GM12892 (cell line): ENCODE results near the gene EEF1AKMT4.
A peak's percentile ranks its signal among the peaks of the same experiment; 100 is the strongest.

ENCODE experiments used
- DNase-seq: peaks from one replicate; pipeline ENCODE4 v3.0.0; 2011; ENCODE audit not compliant: insufficient read length
- FAIRE-seq: peaks from 2 replicates; lab custom pipeline; 2011; peaks lifted over from hg19 to GRCh38; lab: Jason Lieb, UNC
- POLR2A ChIP-seq: IDR thresholded peaks from 2 replicates; pipeline ENCODE4 v1.6.1; 2011; ENCODE audit warnings: low read depth, low read length, control low read depth
- POLR2AphosphoS5 ChIP-seq: IDR thresholded peaks from 2 replicates; pipeline ENCODE4 v1.6.1; 2011; ENCODE audit warnings: low read depth, low read length, control low read depth
- TAF1 ChIP-seq: IDR thresholded peaks from 2 replicates; pipeline ENCODE4 v1.6.1; 2011; ENCODE audit warnings: low read depth, mild to moderate bottlenecking, control low read depth, low read length, borderline replicate concordance

The EEF1AKMT4 gene

GRCh38 chr3:184229394-184230080 is 19.9 kb upstream of the EEF1AKMT4 start, which contains the start of gene VWA5B2:
Gene VWA5B2, plus strand, starts transcription at chr3:184229585. Its CDS starts 944 bp downstream, at chr3:184230529.
- peak; percentile 90 for DNase-seq
- TF ChIP-seq TAF1 (no peak), POLR2A (no peak), POLR2AphosphoS5 (no peak)
- FAIRE-seq, result no peak

DNA sequence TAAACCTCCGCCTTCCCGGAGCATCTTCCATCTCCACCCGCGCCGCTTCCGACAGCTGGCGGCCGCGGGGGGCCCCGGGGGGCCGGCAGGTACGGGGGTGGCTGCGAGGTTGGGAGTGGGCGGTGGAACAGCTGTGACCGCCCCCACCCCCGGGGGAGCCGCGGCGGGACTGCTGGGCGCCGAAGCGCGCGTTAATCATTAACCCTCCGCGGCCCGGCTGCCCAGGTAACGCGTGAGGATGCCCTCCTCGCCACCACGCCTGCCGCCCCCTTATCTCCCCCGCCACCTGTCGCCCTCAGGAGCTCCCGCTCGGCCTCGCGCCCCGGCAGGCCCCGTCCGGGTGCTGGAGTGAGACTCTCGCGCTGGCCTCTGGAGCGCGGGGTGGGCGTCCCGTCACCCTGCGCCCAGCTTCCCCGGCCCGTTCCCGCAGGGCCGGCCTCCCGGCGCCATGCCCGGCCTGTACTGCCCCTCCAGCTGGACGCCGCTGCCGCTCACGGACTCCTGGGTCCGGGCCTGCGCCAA is 19.3 kb upstream of the EEF1AKMT4 start:
- TF ChIP-seq POLR2A (no peak), POLR2AphosphoS5 (no peak), TAF1 (no peak)
- FAIRE-seq (no peak), DNase-seq (no peak)

GRCh38 chr3:184230603-184231528 is 18.6 kb upstream of the EEF1AKMT4 start:
- TF ChIP-seq TAF1 (no peak), POLR2A (no peak)
- DNase-seq (no peak), FAIRE-seq (no peak)

- DNase-seq (no peak), FAIRE-seq (no peak)
- TF ChIP-seq TAF1 (no peak), POLR2AphosphoS5 (no peak), POLR2A (no peak)
Observed at GRCh38 chr3:184231671-184232070, 17.8 kb upstream of the EEF1AKMT4 start.

DNA sequence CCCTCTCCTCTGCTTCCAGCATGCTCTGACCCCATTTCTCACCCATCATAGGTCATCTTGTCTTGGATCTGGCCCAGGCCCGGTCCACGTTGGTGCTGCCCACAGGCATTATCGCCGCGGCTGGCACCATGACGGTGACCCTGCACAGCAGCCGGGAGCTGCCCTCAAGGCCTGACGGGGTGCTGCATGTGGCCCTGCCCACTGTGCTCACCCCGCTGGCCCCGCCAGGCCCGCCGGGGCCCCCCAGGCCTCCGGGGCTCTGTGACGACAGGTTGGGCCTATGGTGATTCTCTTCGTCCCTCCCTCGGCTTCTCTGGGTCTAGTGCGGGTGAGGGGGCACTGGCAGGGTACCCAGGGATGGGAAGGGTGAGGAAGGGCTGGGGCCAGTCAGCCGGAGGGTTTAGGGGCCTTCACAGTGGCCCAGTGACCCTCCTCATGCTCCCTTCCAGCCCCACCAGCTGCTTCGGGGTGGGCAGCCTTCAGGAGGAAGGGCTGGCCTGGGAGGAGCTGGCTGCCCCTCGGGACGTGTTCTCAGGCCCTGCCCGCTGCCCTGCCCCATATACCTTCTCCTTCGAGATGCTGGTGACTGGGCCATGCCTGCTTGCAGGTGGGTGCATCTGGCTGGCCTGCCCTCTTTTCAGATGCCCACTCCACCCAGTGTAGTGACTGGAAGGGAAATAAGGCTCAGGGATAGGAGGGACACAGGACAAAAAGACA is 16.2 kb upstream of the EEF1AKMT4 start:
- no peak for DNase-seq
- FAIRE-seq, result no peak
- TF ChIP-seq POLR2AphosphoS5, result no peak
- TF ChIP-seq POLR2A, result no peak
- TF ChIP-seq TAF1, result no peak

- DNase-seq (no peak), FAIRE-seq (no peak)
Observed at GRCh38 chr3:184234224-184234623, 15.2 kb upstream of the EEF1AKMT4 start.

GRCh38 chr3:184234671-184235380 is 14.6 kb upstream of the EEF1AKMT4 start:
- FAIRE-seq (no peak), DNase-seq (no peak)
- TF ChIP-seq TAF1 (no peak), POLR2AphosphoS5 (no peak)

More at GRCh38 chr3:184234224-184234623, 15.2 kb upstream of the EEF1AKMT4 start:
- TF ChIP-seq TAF1 (no peak), POLR2A (no peak), POLR2AphosphoS5 (no peak)

DNA sequence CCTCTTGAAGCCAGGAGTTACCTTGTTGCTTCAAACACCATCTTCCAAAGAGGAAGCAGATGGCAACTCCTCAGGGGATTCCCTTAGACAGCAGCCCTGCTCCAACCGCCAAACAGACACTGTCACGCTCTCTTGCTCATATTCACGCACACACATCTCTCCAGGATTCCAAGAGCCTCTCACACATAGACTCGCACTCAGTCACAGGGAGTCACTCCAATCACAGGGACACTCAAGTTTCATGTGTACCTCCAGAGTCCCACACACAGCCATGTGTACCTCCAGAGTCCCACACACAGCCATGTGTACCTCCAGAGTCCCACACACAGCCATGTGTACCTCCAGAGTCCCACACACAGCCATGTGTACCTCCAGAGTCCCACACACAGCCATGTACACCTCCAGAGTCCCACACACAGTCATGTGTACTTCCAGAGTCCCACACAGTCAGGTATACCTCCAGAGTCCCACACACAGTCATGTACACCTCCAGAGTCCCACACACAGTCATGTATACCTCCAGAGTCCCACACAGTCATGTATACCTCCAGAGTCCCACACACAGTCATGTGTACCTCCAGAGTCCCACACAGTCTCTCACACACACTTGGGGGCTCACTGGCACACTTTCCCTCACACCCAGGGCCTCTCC is 14.0 kb upstream of the EEF1AKMT4 start:
- DNase-seq (no peak), FAIRE-seq (no peak)
- no peak for TF ChIP-seq TAF1

GRCh38 chr3:184236033-184236410 is 13.4 kb upstream of the EEF1AKMT4 start:
- FAIRE-seq (no peak), DNase-seq (no peak)
- TF ChIP-seq TAF1 (no peak), POLR2A (no peak), POLR2AphosphoS5 (no peak)

- FAIRE-seq (no peak), DNase-seq (no peak)
- no peak for TF ChIP-seq POLR2AphosphoS5
- TF ChIP-seq TAF1, result no peak
- no peak for TF ChIP-seq POLR2A
Observed at GRCh38 chr3:184236636-184237035, 12.8 kb upstream of the EEF1AKMT4 start.

DNA sequence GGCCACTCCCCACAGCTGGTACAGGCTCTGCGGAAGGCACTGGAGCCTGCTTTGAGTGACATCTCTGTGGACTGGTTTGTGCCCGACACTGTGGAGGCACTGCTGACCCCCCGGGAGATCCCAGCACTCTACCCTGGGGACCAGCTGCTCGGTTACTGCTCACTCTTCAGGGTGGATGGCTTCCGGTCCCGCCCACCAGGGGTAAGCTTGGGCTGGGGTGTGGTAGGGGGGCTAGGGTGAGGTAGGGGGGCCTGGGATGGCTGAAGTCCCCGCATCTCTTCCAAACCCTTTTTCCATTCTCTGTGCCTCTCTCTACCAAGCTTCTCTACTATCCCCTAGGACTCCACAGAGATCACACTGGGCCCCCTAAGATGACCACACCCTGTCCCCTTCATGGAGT is 12.3 kb upstream of the EEF1AKMT4 start:
- no peak for FAIRE-seq
- TF ChIP-seq TAF1 (no peak), POLR2A (no peak), POLR2AphosphoS5 (no peak)

More for the DNA sequence above, 12.3 kb upstream of the EEF1AKMT4 start:
- DNase-seq, result no peak
